Kidney tubule cell (primary cell): ENCODE data around the gene VAV2.

Source experiments
- DNase-seq: peaks from one replicate; pipeline ENCODE4 v3.0.0-alpha.2; 2018; ENCODE audit warnings: low spot score

VAV2 gene

GRCh38 chr9:134028076-134028475 lies 36.0 kb upstream of the VAV2 start:
- no peak for DNase-seq

GRCh38 chr9:134027561-134027960 lies 35.4 kb upstream of the VAV2 start:
- no peak for DNase-seq

GRCh38 chr9:134026981-134027380 lies 34.9 kb upstream of the VAV2 start:
- DNase-seq, result no peak

- no peak for DNase-seq
Observed at GRCh38 chr9:134026581-134026980, 34.5 kb upstream of the VAV2 start.

GRCh38 chr9:134025606-134026541 lies 33.8 kb upstream of the VAV2 start:
- peak; percentile 46 for DNase-seq

- DNase-seq, result peak; percentile 97
Observed at GRCh38 chr9:134024828-134025605, 32.9 kb upstream of the VAV2 start, which contains the start of gene BRD3OS. TSS of gene BRD3OS (plus strand) at chr9:134025481. CDS start at chr9:134026748, 1,267 bp downstream.

- DNase-seq, result no peak
Observed at GRCh38 chr9:134024214-134024792, 32.2 kb upstream of the VAV2 start.

- DNase-seq, result peak; percentile 79
Observed at GRCh38 chr9:134014946-134015345, 22.8 kb upstream of the VAV2 start.

- DNase-seq, result no peak
Observed at GRCh38 chr9:134011401-134011800, 19.3 kb upstream of the VAV2 start.

GRCh38 chr9:134010310-134011173 lies 18.4 kb upstream of the VAV2 start:
- no peak for DNase-seq

- DNase-seq, result no peak
Observed at GRCh38 chr9:134007571-134007970, 15.4 kb upstream of the VAV2 start.

- no peak for DNase-seq
Observed at GRCh38 chr9:134007150-134007549, 15.0 kb upstream of the VAV2 start.

GRCh38 chr9:134005381-134005780 lies 13.3 kb upstream of the VAV2 start:
- no peak for DNase-seq

GRCh38 chr9:134004881-134005280 lies 12.8 kb upstream of the VAV2 start:
- DNase-seq, result no peak

- DNase-seq, result no peak
Observed at GRCh38 chr9:134004131-134004873, 12.2 kb upstream of the VAV2 start.

GRCh38 chr9:134003237-134003636 lies 11.1 kb upstream of the VAV2 start:
- no peak for DNase-seq

- DNase-seq, result no peak
Observed at GRCh38 chr9:134002796-134003195, 10.7 kb upstream of the VAV2 start.

- DNase-seq, result no peak
Observed at GRCh38 chr9:133999851-134000265, 7.7 kb upstream of the VAV2 start.

GRCh38 chr9:133998915-133999595 lies 6.9 kb upstream of the VAV2 start:
- no peak for DNase-seq

GRCh38 chr9:133997584-133997983 lies 5.5 kb upstream of the VAV2 start:
- DNase-seq, result no peak
